Medulla oblongata (tissue), 1 donor: Measurements from ENCODE around the gene OLR1.
"Not testable (repeated sequence)": the region's sequence is repeated elsewhere in the genome, so short reads cannot be mapped to it uniquely, and the experiment has no call there.

Source experiments
- DNase-seq: peaks from one replicate; pipeline ENCODE4 v3.0.0-alpha.2; 2015; ENCODE audit errors: extremely low spot score

OLR1 gene

DNA sequence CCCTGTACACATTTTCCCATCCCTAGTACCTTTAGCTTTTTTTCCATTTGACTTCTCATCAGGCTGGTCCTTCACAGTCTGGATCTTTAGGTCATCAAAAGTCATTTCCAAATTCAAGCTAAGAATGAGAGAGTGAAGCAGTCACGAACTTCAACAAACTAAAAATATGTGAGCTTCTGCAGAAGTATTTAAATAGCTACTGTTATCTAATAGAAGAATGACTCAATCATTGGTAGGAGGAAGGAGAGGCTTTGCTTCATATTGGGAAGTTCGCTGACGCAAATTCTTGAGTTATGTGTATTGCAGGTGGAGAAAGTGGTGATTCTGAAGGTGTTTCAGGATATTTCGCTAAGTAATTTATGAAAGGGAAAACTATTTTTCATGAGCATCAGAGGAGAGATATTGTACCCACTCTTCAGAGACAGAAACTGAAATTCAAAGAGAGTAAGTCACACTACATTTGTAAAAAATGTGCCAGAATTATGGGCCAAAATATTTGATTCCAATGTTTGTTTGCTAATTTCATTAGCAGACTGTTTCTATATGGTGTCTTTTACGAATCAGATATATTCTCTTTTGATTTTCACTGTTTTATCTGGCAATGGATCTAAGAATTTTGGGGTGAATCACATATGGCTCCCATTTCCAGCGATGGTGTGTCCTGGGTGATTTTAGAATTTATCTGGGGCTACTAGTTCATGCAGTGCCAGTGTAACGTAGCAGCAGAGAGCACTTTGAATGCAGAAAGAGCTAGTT is at the start of gene OLR1:
OLR1 (minus strand) TSS at position 160 of the 756 bp plus-strand sequence; CDS start at position 105, 55 bp downstream.
- peak; percentile 66 for DNase-seq

DNA sequence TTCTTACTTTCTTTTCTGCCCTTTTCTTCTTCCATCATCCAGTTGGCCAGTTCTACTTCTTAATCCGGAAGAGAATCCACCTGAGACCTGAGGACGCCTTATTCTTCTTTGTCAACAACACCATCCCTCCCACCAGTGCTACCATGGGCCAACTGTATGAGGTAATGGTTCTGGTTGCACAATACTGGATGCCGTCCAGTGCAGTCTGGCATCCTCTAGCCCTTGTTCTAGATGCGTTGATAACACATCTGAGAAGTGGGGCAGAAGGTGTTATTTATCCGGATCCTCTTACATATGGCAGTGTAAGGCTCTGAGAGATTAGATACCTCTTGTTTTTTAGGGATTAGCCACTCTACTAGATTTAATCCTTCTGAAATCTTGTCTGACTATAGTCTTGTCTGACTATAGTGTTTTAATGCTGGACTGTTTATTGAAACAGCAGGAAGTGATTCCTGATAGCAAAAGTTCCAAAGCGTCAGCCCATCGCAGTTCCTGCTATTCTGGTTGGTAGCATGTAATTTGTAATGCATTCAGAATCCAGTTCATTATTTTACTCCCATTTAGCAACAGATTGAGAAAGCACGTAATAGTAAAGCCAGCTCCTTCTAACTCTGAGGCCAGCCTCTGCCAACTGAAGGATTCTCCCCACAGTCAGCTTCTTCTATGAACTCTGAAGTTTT is 48.6 kb upstream of the OLR1 start:
- peak; percentile 54 for DNase-seq

DNA sequence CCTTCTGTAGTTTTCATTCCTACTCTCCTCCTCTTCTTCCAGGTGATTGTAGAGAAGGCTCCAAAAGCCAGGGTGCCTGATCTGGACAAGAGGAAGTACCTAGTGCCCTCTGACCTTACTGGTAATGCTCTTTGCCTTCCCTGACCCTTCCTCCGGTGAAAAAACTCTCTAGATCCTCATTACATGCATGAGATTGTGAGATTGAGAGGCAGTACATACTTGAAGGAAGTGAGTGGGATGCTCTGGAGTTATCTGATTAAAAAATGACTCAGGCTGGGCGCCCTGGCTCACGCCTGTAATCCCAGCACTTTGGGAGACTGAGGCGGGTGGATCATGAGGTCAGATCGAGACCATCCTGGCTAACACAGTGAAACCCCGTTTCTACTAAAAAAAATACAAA is 46.1 kb upstream of the OLR1 start:
- DNase-seq: no peak

DNA sequence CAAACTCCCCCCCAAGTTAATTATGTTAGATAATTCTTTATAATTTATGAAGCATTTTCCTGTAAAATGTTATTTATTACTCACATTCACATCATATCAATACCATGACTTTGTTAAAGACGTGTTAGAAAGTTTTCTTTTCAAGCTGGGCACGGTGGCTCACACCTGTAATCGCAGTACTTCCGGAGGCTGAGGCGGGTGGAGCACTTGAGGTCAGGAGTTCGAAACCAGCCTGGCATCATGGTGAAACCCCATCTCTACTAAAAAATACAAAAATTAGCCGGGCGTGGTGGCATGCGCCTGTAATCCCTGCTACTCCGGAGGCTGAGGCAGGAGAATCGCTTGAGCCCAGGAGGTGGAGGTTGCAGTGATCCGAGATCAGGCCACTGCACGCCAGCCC is 44.0 kb upstream of the OLR1 start:
- DNase-seq: not testable (repeated sequence)

DNA sequence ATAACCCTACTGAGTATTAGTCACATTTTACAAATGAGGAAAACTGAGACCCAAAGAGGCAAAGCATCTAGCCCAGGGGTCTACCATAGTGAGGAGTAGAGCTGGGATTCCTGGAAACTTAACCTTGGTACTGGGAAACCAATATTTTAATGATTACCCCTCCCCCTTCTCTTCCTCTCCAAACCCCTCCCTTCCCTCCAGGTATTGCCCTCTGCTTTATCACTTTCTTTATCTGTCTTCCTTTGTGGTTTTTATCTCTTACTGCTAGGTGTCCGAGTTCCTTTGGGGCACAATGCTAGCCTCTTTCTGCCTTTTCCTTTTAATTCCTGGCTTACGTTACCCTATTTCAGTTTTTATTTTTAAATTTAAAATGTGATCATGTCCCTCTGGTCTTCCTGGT is 43.5 kb upstream of the OLR1 start:
- no peak for DNase-seq

DNA sequence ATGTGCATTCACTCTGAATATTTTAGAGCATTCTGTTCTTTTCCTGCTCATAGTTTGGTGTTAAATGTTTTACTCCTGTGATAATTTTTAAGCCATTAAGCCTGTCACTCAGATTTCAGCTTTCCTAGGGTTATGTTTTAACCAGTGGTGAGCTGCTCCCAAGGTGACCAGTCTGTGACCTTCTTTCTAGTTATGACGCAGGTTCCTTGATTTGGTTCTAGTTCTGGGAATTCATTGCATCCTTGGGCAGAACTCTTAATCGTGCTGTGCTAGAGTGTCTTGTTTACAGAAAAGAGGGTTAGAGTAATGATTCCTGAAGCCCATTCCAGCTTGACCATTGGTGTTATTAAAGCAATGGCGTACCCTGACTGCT is 42.9 kb upstream of the OLR1 start:
- no peak for DNase-seq

DNA sequence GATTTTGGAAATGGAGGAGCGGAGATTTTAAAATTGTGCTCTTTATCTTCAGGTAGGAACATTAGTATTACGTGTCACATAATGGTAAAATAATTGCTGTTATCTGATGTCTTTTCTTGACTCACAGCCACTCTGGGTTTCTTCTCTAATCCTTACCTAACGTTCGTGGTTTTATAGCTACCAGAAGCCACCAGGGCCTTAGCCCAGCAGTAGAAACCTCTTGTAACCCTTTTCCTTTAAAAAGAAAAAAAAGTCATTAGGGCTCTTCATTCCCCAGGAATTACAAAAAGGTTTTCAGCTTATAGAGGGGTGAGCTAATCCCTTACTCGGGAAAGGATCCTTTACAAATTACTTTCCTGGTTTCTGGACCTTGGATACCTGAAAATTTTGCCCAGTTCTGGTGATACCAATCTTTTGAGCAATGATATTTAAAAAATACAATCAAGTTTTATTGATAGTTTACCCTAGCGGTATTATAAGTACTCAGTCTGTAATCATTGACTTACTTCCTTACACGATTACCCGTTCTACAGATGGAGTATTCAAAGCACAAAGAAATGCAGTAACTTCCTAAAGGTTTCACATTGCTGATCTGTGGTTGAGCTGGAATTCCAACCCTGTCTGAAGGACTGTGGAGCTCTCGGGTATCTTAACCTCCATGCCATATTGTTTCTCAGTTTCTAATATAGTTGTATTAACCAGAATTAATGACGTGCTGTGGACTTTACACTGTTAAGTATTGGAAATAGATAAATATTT is 42.4 kb upstream of the OLR1 start:
- peak; percentile 48 for DNase-seq

DNA sequence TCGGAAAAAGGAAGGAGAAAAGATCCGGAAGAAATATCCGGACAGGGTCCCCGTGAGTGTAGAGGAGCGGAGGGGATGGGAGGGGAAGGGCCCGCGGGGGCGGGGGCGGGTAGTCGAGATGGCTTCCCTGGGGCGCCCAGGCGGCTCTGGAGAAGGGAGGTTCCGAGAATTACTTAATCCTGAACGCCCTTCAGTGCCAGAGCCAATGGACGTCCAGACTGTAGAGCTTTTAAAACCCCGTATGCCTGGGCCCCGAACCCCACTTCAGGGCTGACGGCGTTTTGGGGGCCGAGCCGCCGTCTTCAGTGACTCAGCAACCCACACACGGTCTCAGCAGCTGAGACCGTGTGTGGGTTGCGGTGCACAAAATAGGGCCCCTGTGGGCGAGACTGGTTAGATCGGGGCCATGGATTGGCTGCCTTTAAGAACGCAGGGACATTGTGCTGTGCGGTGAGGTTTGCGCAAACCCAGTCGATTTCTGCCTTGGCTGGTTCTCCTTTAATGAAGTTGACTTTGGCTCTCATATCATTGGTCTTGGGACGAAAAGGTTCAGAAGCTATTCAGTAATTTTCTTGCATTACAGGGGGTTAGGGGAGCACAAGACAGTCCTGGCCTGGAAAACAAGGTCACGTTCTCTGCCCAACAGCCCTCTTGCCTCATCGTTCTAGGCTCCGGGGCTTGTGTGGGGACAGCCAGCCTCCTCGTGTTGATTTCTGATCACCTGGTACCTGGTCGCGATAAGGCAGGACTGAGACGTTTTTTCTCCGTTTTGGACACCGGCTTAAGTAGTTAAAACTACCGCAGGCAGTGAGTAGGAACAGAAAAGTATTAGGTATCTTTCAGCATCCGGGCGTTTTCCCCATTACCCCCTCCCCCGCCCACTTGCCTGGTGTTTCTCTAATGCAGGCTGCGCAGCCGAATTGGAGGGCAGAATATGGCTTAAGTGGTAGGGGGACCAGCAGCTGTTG is 41.5 kb upstream of the OLR1 start:
- peak; percentile 78 for DNase-seq

DNA sequence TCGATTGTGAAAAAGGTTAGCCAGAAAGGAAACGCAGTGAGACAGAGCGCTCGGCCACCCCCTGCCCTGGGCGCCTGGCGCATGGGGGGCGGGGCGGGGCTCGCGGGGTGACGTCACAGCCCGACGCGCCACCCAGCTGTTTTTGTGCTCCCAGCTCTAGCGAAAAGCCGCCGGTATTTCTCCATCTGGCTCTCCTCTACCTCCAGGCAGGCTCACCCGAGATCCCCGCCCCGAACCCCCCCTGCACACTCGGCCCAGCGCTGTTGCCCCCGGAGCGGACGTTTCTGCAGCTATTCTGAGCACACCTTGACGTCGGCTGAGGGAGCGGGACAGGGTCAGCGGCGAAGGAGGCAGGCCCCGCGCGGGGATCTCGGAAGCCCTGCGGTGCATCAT is 40.8 kb upstream of the OLR1 start, which contains the start of gene GABARAPL1:
GABARAPL1 (plus strand) TSS at position 139 of the 393 bp plus-strand sequence; CDS start at position 392, 253 bp downstream.
- peak; percentile 90 for DNase-seq

DNA sequence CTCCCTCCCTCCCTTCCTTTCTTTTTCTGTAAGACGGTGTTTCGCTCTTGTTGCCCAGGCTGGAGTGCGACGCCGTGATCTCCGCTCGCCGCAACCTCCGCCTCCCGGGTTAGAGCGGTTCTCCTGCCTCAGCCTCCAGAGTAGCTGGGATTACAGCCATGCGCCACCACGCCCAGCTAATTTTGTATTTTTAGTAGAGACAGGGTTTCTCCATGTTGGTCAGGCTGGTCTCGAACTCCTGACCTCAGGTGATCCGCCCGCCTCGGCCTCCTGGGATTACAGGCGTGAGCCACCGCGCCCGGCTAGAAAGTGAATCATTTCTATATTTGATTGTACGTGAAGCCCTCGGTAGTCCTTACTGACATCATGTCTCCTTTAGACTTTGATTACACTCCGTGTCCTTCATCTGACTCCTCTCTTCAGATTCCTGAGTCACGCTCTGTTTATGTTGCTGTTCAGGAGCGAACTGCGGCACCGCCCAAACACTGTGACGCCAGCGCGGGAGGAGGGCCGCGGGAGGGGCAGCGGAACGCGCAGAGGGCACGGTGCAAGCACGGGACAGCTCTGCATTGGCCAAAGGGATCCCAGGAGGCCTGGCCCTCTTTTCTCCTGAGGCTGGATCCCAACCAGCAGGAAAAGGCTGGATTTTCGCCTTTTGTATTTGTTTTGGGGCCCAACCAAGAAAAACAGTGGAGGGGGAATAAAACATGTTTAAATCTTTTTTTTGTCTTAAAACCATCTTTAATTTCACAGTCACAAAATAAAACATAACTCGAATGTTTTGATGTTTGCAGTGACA is 40.2 kb upstream of the OLR1 start:
- DNase-seq: peak; percentile 96

DNA sequence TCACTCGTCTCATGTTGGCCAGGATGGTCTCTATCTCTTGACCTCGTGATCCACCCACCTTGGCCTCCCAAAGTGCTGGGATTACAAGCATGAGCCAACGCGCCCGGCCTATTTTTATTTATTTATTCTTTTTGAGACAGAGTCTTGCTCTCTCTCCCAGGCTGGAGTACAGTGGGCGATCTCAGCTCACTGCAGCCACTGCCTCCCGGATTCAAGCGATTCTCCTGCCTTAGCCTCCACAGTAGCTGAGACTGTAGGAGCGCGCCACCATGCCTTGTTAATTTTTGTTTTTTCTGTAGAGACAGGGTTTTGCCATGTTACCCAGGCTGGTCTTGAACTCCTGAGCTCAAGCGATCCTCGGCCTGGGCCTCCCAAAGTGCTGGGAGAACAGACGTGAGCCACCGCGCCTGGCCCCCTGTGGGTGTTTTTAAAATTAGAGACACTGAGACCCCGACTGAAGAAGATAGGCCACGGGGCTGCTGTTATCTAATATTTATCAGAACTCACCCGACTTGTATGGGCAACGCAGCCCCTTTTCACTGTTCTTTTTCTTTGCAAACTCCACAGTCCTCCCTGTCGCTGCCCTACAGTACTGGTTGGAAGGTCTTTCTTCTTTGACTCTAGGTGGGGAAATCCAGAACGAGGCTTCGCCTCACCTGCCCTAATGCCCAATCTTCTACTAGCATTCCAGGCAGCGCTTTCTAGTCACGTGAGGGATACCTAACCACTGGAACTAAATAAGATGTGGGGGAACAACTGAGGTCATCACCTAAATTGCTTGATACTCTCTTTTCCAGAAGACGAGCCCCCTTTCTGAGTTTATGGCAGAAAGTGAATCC is 39.4 kb upstream of the OLR1 start:
- DNase-seq: no peak

DNA sequence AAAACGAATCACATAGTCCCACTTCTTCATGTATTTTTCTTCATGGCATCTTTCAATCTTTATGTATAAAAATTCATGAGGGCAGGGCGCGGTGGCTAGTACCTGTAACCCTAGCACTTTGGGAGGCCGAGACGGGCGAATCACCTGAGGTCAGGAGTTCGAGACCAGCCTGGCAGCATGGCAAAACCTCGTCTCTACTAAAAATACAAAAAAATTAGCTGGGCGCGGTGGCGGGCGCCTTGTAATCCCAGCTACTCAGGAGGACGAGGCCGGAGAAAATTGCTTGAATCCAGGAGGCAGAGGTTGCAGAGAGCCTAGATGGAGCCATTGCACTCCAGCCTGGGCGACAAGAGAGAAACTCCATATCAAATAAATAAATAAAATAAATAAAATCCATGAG is 38.3 kb upstream of the OLR1 start:
- no peak for DNase-seq

DNA sequence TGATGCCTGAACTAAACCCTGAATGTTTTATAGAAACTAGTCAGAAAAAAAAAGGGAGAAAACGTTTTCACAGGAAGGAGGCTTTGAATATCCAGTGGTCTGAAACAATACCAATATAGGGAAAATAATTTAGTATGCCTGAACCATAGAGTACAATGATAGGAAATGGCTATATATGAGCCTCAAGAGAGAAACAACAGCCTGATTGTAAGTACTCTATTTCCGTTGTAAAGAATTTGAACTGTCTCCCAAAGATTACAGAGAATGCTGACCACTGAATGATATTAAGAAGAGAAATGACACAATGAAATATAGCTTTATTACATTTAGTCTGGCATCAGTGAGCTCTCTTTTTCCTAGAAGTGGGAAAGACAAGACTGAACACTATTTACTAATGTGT is 35.2 kb upstream of the OLR1 start:
- DNase-seq: no peak

DNA sequence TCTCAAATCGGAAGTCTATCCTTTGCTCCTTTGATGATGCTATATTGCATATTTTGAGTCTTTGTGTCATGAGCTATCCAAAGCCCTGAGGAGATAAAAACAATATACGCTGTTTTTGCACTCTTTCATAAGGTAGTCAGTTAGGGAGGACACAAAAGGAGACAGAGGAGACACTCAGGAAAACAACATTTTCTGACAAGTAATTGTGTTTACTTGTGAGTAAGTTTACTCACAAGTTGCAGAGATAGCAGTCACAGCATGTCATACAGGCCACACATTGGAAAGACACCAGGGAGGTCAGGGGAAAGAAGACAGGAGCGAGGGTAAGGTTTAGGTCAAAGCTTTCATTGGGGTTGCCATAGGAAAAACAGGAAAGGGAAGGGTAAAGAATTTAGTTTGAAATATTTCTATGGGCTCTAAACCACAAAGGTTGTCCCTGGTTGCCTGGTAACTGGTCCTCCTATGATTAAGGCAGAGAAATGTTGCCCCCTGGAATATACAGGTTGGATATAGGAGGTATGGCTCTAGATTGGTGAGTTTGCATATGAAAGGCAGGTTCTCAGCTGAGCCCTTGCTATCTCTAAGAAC is 33.4 kb upstream of the OLR1 start:
- DNase-seq: no peak

DNA sequence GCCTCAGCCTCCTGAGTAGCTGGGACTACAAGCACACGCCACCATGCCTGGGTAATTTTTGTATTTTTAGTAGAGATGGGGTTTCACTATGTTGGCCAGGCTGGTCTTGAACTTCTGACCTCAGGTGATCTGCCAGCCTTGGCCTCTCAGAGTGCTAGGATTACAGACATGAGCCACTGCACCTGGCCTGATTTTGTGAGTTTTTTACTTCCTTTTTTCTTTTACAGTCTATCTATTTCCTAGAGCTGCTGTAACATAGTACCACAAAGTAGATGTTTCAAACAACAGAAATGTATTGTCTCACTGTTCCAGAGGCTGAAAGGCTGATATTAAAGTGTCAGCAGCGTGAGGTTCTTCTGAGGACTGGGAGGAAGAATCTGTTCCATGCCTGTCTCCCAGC is 32.6 kb upstream of the OLR1 start:
- DNase-seq: not testable (repeated sequence)

DNA sequence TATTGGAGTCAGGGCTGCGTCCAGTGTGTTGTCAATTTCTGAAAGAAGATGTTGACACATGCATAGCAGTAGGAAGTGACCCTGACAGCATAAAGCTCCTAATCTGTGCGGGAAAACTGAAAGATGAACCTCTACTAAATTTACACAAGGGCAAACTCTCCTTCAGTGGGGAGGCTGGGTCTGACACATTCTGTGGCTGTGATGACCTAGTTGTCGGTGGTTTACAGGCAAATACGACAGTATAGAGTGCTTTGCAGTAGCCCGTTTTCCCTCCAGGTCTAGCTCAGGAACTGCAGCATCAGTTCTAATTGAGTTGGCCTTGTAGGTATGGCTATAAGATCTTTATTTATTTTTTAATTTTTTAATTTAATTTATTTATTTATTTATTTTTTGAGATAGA is 25.9 kb upstream of the OLR1 start:
- DNase-seq: no peak

DNA sequence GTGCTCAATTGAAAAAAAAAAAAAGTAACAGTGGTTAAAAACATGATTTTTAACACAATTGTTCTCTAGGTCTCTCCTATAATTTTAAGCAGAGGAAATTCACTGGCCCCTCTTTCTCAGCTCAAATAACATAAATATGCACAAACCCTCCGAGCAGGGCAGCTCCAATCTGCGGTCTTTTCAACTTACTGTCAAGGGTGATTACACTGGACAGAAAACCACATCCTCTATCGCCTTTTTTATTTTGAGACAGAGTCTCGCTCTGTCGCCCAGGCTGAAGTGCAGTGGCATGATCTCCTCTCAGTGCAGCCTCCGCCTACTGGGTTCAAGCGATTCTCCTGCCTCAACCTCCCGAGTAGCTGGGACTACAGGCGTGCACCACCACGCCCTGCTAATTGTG is 24.3 kb upstream of the OLR1 start:
- no peak for DNase-seq

DNA sequence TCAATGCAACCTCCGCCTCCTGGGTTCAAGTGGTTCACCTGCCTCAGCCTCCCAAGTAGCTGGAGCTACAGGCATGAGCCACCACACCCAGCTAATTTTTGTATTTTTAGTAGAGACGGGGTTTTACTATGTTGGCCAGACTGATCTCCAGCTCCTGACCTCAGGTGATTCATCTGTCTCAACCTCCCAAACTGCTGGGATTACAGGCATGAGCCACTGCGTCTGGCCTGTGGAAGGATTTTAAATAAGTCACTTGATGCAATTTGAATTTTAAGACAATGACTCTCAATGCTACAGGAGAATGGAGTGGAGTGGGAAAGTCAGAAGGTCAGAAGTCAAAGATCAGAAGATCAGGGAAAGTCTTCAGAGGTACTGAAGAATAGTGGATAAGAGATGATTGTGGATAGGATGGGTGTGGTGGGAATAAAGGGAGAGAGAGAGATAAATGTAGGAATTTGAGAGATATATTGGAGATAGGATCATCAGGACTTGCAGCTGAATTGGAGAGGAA is 22.3 kb upstream of the OLR1 start:
- no peak for DNase-seq

DNA sequence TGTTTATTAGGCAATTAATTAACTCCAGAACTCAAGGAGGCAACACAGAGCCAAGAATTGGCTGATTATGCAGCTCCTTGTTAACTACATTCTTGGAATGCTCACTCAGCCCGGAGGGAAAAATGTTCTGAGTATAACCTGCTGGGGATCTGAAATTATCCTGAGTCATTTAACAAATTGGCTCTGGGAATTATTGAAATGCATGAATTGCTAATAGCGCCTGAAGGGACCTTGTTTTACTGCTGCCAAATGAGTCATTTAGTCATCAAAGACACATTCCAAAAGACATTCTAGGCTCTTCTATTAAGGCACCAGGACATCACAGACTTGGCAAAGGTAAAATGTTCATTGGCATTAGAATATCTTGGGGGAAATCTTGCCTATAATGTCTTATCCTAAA is 19.9 kb upstream of the OLR1 start:
- DNase-seq: peak; percentile 66
